Measurements from ENCODE around the gene ZKSCAN5. TPM values are rescaled to one million over a fixed set of nuclear protein-coding genes. Genes with fewer than 3 reads are reported as not detected.
"Not testable (repeated sequence)": the region's sequence is repeated elsewhere in the genome, so short reads cannot be mapped to it uniquely, and the experiment has no call there.

Gene ZKSCAN5
- total RNA-seq, 2 donors from 2014 or later = 5.9 to 7.0 TPM

DNA sequence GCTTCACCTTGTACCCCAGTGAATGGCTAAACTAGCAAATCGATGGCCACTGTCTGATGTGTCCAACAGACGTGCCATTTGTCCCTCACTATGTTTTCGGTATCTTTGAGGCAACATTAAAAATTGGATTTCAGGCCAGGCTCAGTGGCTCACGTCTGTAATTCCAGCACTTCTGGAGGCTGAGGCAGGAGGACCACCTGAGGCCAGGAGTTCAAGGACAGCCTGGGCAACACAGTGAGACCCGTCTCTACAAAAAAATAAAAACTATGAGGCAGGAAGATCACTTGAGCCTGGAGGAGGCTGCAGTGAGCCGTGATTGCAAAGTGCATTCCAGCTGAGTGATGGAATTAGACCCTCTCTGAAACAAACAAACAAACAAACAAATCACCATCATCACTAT is 39.5 kb downstream of the ZKSCAN5 start:
- intact Hi-C loops (cut with DNase I) = no loop called here
- no peak for DNase-seq (ENCODE audit: low spot score)

DNA sequence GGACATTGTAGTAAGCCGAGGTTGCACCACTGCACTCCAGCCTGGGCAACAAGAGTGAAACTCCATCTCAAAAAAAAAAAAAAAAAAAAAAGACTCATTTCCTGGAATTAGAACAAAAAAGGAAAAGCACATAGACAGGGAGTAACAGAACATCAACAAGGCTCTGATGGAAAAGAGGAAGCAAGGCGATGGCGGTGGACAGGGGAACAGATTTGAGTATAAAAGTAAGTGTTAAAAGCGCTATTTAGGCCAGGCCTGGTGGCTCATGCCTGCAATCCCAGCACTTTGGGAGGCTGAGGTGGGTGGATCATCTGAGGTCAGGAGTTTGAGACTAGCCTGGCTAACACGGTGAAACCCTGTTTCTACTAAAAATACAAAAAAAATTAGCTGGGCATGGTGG is 40.8 kb downstream of the ZKSCAN5 start:
- DNase-seq (ENCODE audit: low spot score); intact Hi-C loops (cut with DNase I): not testable (repeated sequence)

DNA sequence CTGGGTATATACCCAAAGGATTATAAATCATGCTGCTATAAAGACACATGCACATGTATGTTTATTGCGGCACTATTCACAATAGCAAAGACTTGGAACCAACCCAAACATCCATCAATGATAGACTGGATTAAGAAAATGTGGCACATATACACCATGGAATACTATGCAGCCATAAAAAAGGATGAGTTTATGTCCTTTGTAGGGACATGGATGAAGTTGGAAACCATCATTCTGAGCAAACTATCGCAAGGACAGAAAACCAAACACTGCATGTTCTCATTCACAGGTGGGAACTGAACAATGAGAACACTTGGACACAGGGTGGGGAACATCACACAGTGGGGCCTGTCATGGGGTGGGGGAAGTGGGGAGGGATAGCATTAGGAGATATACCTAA is 45.1 kb downstream of the ZKSCAN5 start:
- intact Hi-C loops (cut with DNase I); DNase-seq (ENCODE audit: low spot score): not testable (repeated sequence)

GRCh38 chr7:99551334-99551733 is 46.9 kb downstream of the ZKSCAN5 start:
- DNase-seq (ENCODE audit: low spot score) = no peak
- intact Hi-C loops (cut with DNase I) = no loop called here

GRCh38 chr7:99551767-99552463 is 47.5 kb downstream of the ZKSCAN5 start, which contains the start of gene FAM200A:
TSS of gene FAM200A (minus strand) at chr7:99552114. CDS start at chr7:99548407, 3,707 bp downstream.
- intact Hi-C loops (cut with DNase I) = no loop called here
- peak; percentile 97 for DNase-seq (ENCODE audit: low spot score)

- DNase-seq (ENCODE audit: low spot score) = no peak
- intact Hi-C loops (cut with DNase I) = no loop called here
Observed at GRCh38 chr7:99553039-99553438, 48.6 kb downstream of the ZKSCAN5 start.

DNA sequence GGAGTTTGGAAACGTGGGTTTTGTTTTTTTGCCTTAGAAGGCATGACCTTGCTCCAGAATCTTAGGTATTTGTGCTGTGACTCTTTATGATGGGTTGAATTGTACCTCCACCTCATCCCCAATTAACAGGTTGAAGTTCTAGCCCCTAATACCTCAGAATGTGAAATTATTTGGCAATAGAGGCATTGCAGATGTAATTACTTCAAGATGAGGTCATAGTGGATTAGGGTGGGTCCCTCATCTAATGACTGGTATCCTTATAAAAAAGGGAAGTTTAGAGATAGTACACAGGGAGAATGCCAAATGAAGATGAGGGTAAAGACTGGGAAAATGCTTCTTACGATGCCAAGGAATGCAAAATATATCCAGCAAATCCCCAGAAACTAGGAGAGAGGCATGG is 50.5 kb downstream of the ZKSCAN5 start:
- no peak for DNase-seq (ENCODE audit: low spot score)
- intact Hi-C loops (cut with DNase I) = no loop called here

DNA sequence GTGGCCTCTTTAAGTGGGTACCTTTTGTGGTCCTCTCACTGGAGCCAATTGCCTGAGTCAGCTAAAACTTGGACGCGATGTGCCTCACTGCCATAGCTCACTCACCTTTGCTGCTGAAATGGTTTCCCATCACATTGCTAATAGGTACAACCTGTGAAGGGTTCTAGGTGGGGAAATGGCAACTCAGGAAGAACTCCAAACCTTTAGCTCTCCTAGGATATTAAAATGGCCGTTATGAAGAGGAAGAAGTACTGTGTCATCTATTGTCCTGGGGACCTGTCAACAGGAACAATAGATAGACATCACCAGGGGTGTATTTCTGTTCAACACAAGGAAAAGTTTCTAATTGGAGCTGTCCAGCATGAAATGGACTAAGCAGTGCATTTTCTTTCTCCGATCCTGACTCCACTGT is 52.7 kb downstream of the ZKSCAN5 start:
- intact Hi-C loops (cut with DNase I) = no loop called here
- DNase-seq (ENCODE audit: low spot score) = no peak

- no peak for DNase-seq (ENCODE audit: low spot score)
- intact Hi-C loops (cut with DNase I) = no loop called here
Observed at GRCh38 chr7:99557940-99558305, 53.5 kb downstream of the ZKSCAN5 start.

DNA sequence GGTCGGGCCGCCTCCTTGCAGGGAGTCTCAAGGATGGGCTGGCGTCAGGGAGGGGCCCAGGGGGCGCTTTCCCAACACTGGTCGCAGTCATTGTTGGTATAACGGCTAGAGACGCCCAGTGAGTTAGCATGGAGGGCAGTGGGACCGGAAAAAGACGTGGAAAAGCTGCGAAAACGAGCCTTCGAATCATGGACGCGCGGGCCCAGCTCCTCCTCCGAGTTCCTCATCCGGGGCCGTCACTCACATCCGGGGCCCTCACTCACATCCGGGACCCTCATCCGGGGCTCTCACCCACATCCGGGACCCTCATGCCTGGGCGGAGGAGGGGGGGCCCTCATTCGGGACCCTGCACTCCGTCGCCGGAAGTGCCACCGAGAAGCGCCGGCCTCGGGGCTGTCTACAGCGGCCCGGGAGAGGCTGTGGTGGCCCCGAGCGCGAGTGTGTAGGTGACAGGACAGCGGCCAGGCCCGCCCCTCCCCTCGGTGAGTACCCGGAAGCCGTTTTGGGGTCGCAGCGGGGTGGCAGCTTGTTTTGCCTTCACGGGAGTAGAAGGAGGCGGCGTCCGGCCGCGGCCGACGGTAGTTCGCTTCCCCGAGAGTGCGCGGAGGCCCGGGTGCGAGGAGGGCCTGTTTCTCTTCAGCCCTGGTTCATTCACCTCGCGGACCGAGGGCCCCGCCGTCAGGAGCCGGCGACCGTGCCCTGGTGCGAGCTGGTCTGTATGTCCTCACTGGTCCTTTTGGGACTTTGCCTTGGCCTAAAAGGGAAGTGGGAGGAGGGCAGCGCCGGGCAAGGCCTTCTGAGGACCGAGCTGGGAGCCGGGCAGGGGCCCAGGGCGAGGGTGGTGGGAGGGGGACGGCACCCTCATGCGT is 54.1 kb downstream of the ZKSCAN5 start, which contains the start of gene ZNF655:
Gene ZNF655, plus strand, starts transcription at position 337 of the 869 bp plus-strand sequence. CDS start 1,918 bp downstream, outside the sequence.
- intact Hi-C loops (cut with DNase I) = no loop called here
- peak; percentile 97 for DNase-seq (ENCODE audit: low spot score)

DNA sequence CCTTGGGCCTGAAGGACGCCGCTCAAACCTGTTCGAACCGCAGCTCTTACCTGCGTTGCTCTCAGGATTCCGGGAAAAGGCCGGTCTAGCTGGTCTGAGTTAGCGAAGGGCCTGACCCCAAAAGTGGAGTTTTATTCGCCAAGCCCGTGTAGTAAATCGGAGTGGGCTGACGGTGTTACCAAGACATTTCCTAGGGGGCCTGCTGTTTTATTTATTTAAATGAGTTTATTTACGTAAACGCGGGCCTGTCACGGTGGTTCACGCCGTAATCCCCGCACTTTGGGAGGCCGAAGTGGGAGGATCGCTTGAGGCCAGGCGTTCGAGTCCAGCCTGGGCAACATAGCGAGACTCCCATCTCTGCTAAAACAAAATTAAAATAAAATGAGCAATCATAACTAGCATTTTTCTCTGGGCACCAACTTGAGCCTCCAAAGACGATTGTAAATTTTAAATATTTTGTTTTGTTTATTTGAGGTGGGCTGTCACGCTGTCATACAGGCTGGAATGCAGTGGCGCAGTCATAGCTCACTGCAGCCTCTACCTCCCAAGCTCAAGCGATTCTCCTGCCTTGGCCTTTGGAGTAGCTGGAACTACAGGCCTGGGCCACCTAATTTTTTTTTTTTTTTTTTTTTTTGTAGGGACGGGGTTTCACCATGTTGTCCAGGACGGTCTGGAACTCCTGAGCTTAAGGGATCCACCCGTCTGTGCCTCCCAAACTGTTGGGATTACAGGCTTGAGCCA is 54.9 kb downstream of the ZKSCAN5 start:
- intact Hi-C loops (cut with DNase I) = no loop called here

GRCh38 chr7:99560834-99561736 is 56.6 kb downstream of the ZKSCAN5 start:
- DNase-seq (ENCODE audit: low spot score) = no peak
- intact Hi-C loops (cut with DNase I) = loop anchor here in 1 of 2 donors (10.0 kb wide), 1 partner anchor 76 kb away; no protein-coding TSS in a partner anchor

More for the DNA sequence above, 54.9 kb downstream of the ZKSCAN5 start:
- no peak for DNase-seq (ENCODE audit: low spot score)

GRCh38 chr7:99561737-99562051 is 57.2 kb downstream of the ZKSCAN5 start:
- DNase-seq (ENCODE audit: low spot score) = no peak
- intact Hi-C loops (cut with DNase I) = loop anchor here in 1 of 2 donors (10.0 kb wide), 1 partner anchor 77 kb away; no protein-coding TSS in a partner anchor

- intact Hi-C loops (cut with DNase I) = loop anchor here in 1 of 2 donors (10.0 kb wide), 1 partner anchor 77 kb away; no protein-coding TSS in a partner anchor
- DNase-seq (ENCODE audit: low spot score) = no peak
Observed at GRCh38 chr7:99562114-99562784, 57.8 kb downstream of the ZKSCAN5 start.

- DNase-seq (ENCODE audit: low spot score) = no peak
- intact Hi-C loops (cut with DNase I) = loop anchor here in 1 of 2 donors (10.0 kb wide), 1 partner anchor 78 kb away; no protein-coding TSS in a partner anchor
Observed at GRCh38 chr7:99562832-99563231, 58.4 kb downstream of the ZKSCAN5 start.

DNA sequence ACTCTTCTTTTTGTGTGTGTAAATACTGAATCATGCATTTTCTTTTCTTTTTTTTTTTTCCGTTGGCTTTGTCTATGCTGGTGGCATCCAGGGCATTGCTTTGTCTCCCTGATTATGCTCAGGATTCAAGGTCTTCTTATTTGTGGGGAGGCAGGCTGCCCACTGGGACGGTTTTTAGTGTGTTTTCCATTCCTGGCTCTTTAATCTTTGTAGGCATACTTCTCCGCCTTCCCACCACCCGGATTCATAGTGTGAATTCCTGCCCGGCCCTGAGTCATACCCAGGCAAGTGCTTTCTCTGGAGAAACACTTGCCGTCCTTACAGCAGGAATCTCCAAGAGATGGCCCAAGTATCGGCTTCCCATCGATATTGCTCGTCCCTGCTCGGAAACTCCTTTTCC is 59.2 kb downstream of the ZKSCAN5 start:
- DNase-seq (ENCODE audit: low spot score) = no peak
- intact Hi-C loops (cut with DNase I) = loop anchor here in 1 of 2 donors (10.0 kb wide), 1 partner anchor 79 kb away; no protein-coding TSS in a partner anchor

DNA sequence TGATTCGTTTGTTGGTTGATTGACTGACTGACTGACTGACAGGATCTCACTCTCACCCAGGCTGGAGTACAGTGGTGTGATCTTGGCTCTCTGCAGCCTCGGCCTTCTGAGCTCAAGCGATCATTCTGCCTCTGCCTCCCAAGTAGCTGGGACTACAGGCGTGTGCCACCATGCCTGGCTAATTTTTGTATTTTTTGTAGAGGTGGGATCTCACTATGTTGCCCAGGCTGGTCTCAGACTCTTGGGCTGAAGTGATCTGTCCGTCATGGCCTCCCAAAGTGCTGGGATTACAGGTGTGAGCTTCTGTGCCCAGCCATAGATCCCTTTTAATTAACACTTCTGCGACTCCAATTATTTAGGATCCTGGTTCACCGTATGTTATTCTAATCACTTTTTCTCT is 64.3 kb downstream of the ZKSCAN5 start:
- DNase-seq (ENCODE audit: low spot score) = not testable (repeated sequence)

DNA sequence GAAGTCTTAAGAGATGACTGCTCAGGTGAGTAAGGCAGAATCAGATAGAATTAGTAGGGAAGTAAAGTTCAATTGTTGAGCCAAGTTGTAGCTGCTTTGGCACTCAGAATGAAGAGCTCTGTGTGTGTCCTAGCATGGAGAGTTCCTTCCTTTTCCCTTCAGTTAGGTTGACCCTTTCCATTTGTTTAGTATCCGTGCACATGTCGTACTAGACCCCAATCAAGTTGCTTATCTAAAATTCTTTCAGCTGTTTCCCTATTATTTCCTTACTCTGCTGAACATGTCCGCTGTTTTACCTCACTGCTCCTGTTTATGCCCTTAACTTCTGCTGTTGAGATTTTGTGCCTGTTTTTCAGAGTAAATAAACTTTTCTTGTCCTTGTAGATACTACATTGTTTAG is 67.3 kb downstream of the ZKSCAN5 start:
- no peak for DNase-seq (ENCODE audit: low spot score)
- intact Hi-C loops (cut with DNase I) = no loop called here

More for the DNA sequence above, 64.3 kb downstream of the ZKSCAN5 start:
- intact Hi-C loops (cut with DNase I) = loop anchor here in 1 of 2 donors (10.0 kb wide), 1 partner anchor 84 kb away; no protein-coding TSS in a partner anchor

Data from posterior vena cava (tissue), 2 donors.